HG03565 (cell line): ENCODE data around the gene SLC8B1.

Experiments used
- ATAC-seq: cut with Tn5 transposase; IDR thresholded peaks from one replicate; pipeline ENCODE4 v1.9.1; 2021; ENCODE audit warnings: mild to moderate bottlenecking, moderate library complexity; ENCODE audit not compliant: unreplicated experiment

SLC8B1 gene

GRCh38 chr12:113271853-113272561, 62.9 kb downstream of the SLC8B1 start:
- no peak for ATAC-seq

GRCh38 chr12:113271466-113271852, 63.5 kb downstream of the SLC8B1 start:
- ATAC-seq = no peak

DNA sequence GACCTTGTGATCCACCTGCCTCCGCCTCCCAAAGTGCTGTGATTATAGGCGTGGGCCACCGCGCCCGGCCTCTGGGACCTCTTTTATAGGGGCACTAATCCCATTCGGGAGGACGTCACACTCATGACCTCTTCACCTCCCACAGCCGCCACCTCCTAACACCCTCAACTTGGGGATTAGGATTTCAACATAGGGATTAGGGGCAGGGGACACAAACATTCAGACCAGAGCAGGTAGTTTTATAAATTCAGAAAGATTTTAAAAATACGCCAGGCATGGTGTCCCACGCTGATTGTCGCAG, 64.2 kb downstream of the SLC8B1 start:
- no peak for ATAC-seq

- no peak for ATAC-seq
Observed at GRCh38 chr12:113269257-113269943, 65.5 kb downstream of the SLC8B1 start.

DNA sequence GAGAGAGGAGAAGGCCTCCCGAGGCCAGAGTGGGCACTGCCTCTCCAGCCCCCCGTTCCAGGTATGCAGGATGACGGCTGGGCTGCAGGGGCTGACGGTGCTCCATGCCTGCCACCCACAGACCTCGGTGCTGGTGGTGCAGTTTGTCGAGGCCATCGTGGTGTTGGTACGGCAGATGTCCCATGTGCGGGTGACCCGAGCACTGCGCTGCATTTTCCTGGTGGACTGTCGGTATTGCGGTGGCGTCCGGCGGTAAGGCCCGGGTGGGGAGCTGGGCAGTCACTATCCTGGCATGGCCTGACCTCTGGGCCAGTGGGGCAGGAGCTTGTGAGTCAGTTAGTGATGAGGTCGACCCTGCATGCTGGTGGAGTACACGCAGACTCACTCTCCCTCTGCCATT, 66.3 kb downstream of the SLC8B1 start:
- ATAC-seq = no peak

GRCh38 chr12:113268136-113268535, 66.8 kb downstream of the SLC8B1 start:
- no peak for ATAC-seq

GRCh38 chr12:113267621-113268020, 67.3 kb downstream of the SLC8B1 start:
- ATAC-seq = no peak

DNA sequence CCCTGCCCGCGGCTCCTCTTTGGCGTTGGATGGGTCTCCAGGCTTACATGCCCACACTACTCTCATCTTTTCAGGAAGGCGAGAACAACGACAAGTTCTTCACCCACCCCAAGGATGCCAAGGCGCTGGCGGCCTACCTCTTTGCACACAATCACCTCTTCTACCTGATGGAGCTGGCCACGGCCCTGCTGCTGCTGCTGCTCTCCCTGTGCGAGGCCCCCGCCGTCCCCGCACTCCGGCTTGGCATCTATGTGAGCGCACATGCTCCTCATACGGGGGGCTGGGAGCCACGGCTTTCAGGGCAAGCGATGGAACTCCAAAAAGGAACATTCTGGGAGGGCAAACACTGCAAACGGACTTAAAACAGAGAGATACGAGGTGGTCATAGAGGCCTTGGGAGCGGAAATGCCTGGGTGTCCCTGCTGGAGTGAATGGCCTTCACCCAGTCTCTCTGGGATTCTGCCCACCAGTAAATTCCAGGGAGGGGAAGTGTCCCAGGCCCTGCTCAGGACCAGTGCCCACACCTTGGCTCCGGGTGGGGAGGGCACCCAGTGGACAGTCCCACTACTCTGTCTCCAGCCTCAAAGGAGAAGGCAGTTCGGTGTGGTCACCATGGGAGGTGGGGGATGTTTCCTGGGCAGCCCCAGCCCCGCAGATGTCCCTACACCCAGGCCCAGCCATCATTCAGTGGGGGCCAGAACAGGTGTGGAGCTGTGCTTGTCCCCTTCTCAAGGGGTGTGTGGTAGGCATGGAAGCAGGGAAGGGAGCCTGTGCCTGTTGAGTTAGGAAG, 68.6 kb downstream of the SLC8B1 start:
- ATAC-seq = no peak

GRCh38 chr12:113263431-113263963, 71.4 kb downstream of the SLC8B1 start:
- no peak for ATAC-seq

GRCh38 chr12:113262710-113263109, 72.2 kb downstream of the SLC8B1 start:
- no peak for ATAC-seq

DNA sequence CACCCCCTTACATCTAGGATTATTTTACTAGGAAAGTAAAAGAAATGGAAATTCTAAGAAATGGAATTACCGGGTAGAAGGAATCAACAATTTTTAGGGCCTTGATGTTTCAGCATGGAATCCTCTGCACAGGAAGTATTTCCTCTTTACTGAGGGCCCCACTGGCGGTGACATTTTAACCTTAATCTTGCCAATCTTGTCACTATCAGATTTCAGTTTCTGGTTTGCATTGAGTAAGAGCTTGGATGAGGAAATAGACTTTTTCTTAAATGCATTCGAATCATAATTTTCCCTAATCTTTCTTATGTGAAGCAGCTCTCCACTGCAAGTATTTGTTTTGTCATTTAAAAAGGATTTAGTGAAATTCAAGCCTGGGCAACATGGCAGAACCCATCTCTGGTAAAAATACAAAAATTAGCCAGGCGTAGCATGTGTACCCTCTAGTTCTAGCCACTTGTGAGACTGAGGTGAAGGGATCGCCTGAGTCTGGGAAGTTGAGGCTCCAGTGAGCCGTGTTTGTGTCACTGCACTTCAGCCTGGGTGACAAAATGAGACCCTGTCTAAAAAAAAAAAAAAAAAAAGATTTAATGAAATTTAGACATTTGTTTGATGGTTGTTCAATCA, 73.0 kb downstream of the SLC8B1 start:
- ATAC-seq = no peak

DNA sequence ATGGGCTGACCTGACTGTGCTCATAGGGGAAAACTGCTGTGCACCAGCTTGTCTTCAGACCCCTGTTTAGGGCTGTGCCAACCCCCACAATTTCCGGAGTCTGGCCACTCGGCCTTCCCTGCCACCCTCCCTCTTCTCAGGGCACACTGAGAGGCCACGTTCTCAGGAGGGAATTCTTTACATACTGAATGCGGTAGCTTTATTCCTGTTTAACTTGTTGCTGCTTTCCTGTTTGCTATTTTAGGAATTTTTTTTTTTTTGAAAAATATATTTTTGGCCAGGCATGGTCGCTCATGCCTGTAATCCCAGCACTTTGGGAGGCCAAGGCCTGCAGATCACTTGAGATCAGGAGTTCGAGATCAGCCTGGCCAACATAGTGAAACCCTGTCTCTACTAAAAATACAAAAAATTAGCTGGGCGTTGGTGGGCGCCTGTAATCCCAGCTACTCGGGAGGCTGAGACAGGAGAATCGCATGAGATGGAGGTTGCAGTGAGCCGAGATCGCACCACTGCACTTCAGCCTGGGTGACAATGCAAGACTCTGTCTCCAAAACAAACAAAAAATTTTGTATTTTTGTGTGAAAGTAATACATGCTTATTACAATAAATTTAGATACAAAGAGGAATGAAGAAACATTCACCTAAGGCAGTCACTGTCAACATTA, 74.1 kb downstream of the SLC8B1 start:
- no peak for ATAC-seq

DNA sequence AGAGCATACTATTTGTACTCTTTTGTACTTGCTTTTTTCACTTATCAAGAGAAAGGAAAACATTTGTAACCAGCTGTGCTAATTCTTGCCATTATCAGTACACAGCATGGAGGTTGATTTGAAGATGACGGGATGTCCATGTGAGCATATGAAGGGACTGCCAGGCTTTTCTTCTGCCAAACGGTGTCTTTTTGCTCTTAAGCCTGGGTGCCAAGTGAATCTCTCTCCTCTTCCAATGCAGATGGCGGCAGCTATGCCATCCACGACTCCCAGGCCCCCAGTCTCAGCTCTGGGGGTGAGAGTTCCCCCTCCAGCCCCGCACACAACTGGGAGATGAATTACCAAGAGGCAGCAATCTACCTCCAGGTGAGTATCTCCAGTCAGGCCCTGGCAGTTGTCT, 74.8 kb downstream of the SLC8B1 start:
- no peak for ATAC-seq

GRCh38 chr12:113257564-113257963, 77.3 kb downstream of the SLC8B1 start:
- ATAC-seq = no peak

DNA sequence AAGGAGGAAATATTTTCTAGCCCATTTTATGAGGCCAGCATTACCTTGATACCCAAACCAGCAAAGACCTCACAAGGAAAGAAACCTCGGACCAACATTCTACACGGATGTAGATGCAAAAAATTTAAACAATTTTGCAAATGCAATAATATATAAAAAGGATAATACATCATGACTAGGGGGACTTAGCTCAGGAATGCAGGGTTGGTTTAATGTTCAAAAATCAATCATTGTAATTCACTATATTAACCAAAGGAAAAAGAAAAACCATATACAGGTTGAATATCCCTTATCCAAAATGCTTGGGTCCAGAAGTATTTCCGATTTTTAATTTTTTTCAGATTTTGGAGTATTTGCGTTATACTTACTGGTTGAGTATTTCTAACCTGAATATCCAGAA, 80.6 kb downstream of the SLC8B1 start:
- ATAC-seq = no peak

GRCh38 chr12:113253532-113254285, 81.2 kb downstream of the SLC8B1 start:
- no peak for ATAC-seq

DNA sequence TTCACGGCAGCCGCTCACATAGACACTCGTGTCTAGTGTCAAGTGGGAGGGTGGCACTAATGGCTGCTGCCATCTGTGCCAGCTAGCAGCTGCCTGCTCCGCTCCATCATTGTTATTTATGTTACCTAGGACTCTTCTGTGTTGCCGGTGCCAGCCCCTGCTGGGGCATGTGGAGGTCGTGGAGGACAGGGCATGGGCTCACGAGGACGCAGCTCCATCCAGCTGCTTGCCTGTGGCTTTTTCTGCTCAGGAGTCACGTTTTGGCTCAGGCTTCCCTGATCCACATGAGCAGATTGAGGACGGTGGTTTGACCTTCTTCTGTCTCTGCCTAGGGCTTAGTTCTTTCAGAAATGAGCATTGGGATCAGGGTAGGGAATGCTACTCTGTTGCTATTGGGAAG, 82.4 kb downstream of the SLC8B1 start:
- no peak for ATAC-seq

GRCh38 chr12:113251404-113252070, 83.4 kb downstream of the SLC8B1 start:
- ATAC-seq = no peak

DNA sequence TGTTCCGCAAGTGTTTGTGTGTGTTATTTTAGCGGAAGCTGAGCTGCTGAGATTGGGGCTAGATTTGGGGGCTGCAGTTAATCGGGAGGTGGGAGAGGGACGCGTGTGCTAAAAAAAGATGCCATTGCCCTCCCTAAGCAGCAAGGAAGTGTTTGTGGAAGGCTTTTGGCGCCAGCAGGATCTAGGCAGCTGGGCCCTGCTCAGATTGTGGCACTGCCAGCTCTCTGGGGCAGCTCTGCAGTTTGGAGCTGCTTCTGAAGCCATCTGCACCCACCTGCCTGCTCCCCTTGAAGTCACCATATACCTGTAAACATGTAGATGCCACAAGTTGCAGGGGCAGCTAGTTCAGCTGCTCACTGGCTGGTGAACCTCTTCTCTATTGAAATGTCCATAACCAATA, 84.9 kb downstream of the SLC8B1 start:
- no peak for ATAC-seq

DNA sequence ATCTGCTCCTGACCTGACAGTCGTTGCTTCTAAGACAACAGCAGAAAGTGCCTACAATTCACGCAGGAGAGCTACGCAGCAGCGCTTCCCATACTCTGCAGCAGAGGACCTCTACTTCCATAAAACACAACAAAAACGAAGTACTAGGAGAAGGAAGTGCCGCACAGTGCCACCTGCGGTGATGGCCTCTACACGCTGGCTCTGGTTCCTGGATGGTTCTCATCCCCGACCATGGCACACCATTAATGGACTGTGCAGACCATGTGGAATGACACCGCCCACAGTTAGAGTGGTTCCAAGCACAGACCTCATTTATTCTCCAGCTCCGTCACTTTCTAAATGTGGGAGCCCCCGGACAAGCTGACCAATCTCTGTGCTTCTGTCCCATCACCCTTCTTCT, 85.4 kb downstream of the SLC8B1 start:
- ATAC-seq = no peak
